NCI-H2107 treated with DMSO at 0.1 percent for 48 hours (cell line): ENCODE results near the gene TEX26.

ENCODE experiments used
- DNase-seq: peaks from one replicate; lab custom pipeline; 2025; ENCODE audit not compliant: unreplicated experiment; lab: John Stamatoyannopoulos, UW

Gene TEX26

DNA sequence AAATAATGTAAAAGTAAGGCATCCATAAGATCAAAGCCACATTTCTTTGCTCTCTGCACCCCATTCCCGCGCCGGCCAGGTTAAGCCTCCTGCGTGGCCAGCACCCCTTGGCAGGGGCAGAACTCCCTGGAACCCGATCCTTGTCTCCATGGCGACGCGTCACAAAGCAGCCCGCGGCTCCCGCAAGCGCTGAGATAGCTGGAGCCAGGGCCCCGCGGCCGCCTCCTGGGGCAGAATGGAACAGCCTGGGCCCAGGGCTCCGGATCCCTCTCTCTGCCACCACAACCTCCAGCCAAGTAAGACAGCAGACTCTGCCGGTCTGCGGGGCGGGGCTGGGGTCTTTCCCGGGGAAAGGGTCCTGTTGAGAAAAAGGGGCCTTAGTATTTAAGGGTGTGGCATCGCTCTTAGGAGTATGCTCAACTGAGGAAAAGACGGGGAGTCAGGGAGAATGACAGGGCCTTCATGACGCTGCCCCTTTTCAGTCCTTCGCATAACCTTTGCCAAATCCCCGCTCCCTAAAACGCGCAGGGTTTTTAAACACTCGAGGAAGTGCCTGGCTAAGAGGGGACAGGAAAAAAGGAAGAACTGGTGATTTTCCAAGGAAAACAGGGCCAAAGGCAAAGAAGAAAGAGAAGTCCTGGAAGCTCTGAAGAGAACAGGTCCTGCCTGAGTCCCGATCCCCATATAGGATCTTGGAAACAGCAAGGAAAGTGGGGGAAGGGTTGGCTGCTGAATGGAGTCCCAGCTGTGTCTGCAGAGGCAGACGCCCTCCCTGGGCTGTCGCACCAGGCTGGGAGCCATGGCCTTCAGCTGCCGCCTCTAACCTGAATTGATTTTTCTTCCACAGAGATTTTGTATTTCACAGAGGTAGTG is at the start of gene TEX26:
TEX26 (plus strand) TSS at position 176 of the 873 bp plus-strand sequence; CDS start at position 236, 60 bp downstream.
- DNase-seq = no peak

GRCh38 chr13:30882996-30883766 is 49.3 kb upstream of the TEX26 start:
- DNase-seq = no peak

- no peak for DNase-seq
These were observed 47.9 kb upstream of the TEX26 start for GRCh38 chr13:30884543-30884942.

- no peak for DNase-seq
These were observed 43.2 kb upstream of the TEX26 start for GRCh38 chr13:30889196-30889690.

GRCh38 chr13:30892966-30893365 is 39.5 kb upstream of the TEX26 start:
- DNase-seq = no peak

- DNase-seq = no peak
These were observed 36.7 kb upstream of the TEX26 start for GRCh38 chr13:30895773-30896172.

- no peak for DNase-seq
These were observed 34.4 kb upstream of the TEX26 start for GRCh38 chr13:30898070-30898469.

DNA sequence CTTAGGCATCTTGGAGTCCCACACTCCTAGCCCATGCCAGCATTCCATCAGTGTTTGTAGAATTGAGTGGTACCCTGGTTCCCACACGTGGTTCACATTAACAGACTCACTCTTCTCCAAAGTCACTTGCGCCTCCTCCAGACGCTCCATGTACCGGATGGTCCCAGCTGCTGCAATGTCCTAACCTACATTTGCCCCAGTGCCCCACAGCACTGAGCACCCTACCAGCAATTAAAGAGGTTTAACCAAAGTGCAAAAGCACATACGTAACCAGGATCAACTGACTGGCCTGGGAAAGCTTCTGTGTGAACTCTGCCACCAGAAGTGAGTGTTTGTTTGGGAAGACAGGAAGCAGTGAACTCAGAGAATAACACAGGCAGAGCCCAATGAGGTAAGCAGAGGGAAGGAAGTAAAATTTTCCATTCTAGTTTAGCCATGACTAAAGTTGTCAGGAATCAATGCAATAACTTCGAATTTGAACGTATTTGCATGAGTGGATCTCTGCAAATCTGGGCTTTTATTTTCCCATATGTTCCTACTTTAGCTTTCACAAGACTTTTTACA is 33.7 kb upstream of the TEX26 start:
- DNase-seq = no peak

DNA sequence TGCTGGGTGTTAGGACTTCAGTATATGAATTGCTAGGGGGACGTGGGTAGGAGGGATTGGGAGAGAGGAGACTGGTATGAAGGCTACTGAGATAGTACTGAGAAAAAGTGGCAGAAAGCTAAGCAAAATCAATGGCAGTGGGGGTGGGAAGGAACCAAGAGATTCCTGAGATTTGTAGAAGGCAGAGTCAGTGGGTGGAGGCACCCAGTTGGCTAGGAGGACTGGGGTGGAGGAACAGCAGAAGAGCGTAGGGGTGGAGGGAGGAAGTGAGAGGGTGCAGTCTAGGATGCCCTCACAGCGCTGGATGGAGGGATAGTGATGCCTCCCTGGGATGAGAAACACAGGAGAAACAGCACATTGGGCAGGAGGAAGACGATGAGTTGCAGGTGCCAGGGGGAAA is 32.0 kb upstream of the TEX26 start:
- no peak for DNase-seq

- no peak for DNase-seq
These were observed 31.3 kb upstream of the TEX26 start for GRCh38 chr13:30900952-30901749.

DNA sequence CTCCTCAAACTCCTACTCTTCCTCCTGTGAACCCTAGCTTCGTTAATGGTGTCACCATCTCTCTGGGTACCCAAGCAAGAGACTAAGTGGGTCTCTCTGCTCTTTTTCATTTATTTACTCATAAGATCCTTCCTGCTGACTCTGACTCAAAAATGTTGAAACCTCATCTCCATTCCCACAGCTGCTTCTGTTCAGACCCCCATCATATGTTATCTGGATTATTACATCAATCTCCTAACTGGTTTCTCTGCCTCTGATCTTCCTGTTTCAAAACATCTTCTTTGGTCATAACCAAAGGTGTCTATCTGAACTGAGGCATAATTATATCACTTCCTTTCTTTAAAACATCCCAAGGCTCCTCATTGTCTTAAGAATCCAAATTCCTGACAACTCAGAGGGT is 28.4 kb upstream of the TEX26 start:
- DNase-seq = no peak

DNA sequence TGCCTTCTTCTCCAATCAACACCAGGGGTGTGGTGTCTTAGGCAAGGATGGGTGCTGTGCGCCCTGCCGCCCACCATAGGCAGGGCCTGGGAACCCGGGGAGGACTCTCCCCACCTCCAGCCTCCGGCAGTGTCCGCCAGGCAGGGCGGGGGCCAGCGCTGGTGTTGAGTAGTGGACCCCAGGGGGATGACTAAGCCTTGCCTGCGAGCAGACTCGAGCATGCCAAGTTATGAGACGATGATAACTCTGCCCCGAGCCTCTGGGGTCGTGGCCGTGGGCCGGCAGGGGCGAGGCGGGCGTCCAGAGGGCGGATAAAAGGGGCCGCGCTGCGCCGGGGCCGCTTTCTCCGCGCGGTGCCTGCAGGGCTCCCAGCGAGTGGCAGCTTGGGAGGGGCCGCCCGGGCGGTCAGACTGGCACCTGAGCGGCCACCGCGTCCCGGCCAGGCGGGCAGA is 26.5 kb upstream of the TEX26 start, which contains the start of gene MEDAG:
MEDAG (plus strand) TSS at position 340 of the 452 bp plus-strand sequence. CDS start 245 bp downstream, outside the sequence.
- DNase-seq = no peak

GRCh38 chr13:30906411-30907051 is 25.9 kb upstream of the TEX26 start:
- DNase-seq = no peak

DNA sequence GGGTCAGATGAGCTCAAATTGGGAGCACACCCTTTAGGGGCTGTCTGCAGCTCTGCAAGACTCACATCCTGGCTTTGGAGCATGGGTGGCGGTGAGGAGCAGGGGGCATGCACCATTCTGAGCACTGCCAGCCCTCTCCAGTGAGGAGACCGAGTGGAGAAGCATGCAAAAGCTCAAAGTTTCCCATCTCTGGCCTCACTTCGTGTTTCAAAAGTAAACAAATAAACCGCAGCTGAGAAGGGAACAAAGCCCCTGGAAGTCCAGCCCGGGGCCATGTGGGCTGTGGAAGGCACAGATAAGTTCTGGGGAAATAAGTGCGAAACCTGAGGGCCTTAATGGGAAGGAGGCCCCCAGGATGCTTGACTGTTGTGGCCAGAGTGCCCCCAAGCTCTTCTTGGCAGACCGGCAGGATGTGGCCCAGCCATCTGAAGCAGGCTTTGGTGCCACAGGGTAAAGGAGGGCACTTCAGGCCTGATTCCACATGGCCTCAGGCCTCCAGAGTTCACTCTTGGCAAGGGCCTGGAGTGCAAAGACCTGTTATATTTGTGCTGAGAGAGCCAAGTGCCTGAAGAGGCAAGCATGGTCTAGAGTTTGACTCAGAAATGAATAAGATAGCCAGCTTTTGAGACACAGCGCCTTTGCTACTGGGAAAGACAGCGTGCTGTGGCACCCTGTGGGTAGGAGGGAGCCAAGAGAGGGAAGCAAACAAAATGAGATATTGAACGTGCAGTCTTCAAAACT is 25.2 kb upstream of the TEX26 start:
- no peak for DNase-seq

GRCh38 chr13:30908416-30908980 is 24.0 kb upstream of the TEX26 start:
- DNase-seq = no peak

DNA sequence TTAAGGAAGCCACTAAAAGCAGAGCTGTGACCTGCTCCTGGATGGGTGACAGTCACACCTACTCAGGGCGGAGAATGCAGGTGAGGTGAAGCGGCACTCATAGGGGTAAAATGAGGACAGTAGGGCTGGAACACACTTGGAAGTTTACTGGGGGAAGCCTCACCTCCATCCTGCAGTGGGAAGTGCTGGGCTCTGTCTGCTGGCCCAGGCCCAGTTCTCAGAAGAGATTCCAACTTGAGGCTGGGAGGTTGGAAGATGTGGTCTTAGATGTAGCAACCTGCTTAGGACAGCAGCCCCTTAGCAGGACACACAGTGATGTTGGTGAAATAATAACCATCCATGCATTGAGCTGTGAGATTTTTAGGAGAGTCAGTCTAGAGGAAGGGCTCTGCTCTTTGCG is 21.8 kb upstream of the TEX26 start:
- DNase-seq = no peak

GRCh38 chr13:30915691-30916541 is 16.5 kb upstream of the TEX26 start:
- DNase-seq = no peak

DNA sequence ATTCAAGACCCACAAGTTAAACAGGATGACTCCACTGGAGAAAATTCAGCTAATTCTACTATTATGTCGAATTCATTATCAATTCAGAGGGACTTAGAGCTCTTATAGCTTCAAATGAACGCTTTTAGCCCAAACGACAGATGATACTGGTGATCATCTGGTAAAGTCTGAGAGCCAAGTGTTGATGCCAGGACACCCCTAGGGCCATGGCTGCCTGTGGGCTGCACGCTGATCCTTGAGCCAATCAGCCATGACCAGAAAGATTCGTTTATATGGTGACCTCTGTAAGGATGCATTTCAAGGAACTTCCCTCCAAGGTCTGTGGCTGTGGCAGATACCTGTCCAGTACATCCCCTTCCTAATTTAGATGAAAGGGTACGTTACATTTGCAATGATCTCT is 15.5 kb upstream of the TEX26 start:
- no peak for DNase-seq
